Measurements from ENCODE around the gene EME1.

EME1 gene

DNA sequence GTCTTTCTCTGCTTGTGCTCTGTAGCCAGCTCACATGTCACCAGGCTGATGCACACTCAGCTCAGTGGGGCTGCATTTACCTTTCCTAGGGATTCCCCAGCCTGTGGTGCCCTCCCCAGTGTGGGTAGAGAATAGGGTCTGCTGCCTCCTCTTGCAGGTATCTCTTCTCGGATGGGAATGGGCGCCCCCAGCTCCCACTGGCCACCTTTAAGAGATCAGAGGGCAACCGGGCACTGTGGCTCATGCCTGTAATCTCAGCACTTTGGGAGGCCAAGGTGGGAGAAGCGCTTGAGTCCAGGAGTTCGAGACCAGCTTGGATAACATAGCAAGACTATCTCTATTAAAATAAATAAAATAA lies 23.8 kb upstream of the EME1 start:
- Histone ChIP-seq H3K27me3 (ENCODE audit: control insufficient read depth, insufficient read depth, low read length, poor library complexity, severe bottlenecking) (peaks cover 16% of the 10 kb centered on the region), H3K36me3 (ENCODE audit: control insufficient read depth, insufficient read depth, low read length) (peaks cover 3% of the 10 kb centered on the region), H3K27ac (ENCODE audit: insufficient read depth, low read depth, low read length, poor library complexity, severe bottlenecking) (no peak overlapping the region), H3K9me3 (ENCODE audit: control insufficient read depth, low read length) (no peaks in the 10 kb centered on the region), H3K4me1 (ENCODE audit: control insufficient read depth, insufficient read depth, low read length) (peaks cover 18% of the 10 kb centered on the region), H3K4me3 (ENCODE audit: insufficient read depth, low read depth, low read length) (no peak overlapping the region)
- WGBS, 2 experiments: 93 to 94% methylated on average over 4 to 5 of the region's 5 CpGs

DNA sequence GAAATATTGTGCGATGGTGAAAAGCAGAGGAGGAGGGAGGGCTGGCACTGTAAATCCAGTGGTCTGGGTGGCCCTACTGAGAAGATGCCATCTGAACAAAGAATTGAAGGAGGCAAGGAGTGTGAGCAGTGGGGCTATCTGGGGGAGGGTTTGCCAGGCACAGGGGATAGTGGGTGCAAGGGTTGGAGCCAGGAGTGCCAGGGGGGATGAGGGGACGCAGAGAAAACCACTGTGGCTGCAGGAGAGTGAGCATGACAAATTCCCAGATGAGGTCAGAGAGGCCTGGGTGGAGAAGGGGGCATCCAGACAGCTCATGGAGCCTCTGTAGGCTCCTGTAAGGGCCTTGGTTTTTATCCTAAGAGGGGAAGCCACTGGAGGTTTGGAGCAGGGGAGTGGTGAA lies 22.3 kb upstream of the EME1 start:
- peaks cover 8% of the 10 kb centered on the region for H3K36me3 ChIP-seq (ENCODE audit: control insufficient read depth, insufficient read depth, low read length)
- H3K4me3 ChIP-seq (ENCODE audit: insufficient read depth, low read depth, low read length): no peak overlapping the region
- no peak overlapping the region for H3K27ac ChIP-seq (ENCODE audit: insufficient read depth, low read depth, low read length, poor library complexity, severe bottlenecking)
- no peaks in the 10 kb centered on the region for H3K9me3 ChIP-seq (ENCODE audit: control insufficient read depth, low read length)
- 85 to 92% methylated on average over 2 of the region's 2 CpGs for WGBS, 2 experiments
- peaks cover under 1% of the 10 kb centered on the region for H3K27me3 ChIP-seq (ENCODE audit: control insufficient read depth, insufficient read depth, low read length, poor library complexity, severe bottlenecking)
- peaks cover 18% of the 10 kb centered on the region for H3K4me1 ChIP-seq (ENCODE audit: control insufficient read depth, insufficient read depth, low read length)

DNA sequence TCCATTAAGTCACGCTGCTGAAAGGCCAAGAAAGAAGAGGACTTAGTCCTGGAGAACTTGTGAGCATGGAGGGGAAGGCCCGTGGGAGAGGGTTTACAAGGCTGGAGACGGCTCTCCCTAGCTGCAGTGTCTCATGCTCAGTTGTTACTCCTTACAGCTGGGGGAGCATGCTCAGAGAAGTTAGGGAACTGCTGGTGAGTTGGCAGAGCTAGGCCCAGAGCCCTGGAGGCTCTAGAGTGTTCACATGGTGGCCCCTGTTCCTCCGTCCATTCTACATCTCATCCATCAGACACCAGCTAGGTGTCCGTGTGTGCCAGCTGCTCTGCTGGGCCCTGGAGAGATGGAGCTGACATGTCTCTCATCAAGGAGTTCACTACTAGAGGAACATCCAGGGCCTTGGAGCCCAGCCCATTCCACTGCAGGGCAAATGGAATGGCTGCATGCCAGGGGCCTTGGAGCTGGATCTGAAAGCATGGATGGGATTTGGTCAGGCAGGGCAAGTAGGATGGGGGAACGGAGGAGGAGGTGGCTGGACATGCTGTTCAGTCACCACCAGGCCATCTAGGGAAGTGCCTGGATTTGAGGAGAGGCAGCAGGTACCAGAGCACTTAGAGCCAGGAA lies 20.8 kb upstream of the EME1 start:
- Histone ChIP-seq H3K9me3 (ENCODE audit: control insufficient read depth, low read length) (no peaks in the 10 kb centered on the region), H3K4me1 (ENCODE audit: control insufficient read depth, insufficient read depth, low read length) (peaks cover 14% of the 10 kb centered on the region), H3K27me3 (ENCODE audit: control insufficient read depth, insufficient read depth, low read length, poor library complexity, severe bottlenecking) (no peaks in the 10 kb centered on the region), H3K27ac (ENCODE audit: insufficient read depth, low read depth, low read length, poor library complexity, severe bottlenecking) (no peak overlapping the region), H3K36me3 (ENCODE audit: control insufficient read depth, insufficient read depth, low read length) (peaks cover 23% of the 10 kb centered on the region), H3K4me3 (ENCODE audit: insufficient read depth, low read depth, low read length) (no peak overlapping the region)
- WGBS, 2 experiments: 96 to 98% methylated on average over 6 of the region's 6 CpGs

DNA sequence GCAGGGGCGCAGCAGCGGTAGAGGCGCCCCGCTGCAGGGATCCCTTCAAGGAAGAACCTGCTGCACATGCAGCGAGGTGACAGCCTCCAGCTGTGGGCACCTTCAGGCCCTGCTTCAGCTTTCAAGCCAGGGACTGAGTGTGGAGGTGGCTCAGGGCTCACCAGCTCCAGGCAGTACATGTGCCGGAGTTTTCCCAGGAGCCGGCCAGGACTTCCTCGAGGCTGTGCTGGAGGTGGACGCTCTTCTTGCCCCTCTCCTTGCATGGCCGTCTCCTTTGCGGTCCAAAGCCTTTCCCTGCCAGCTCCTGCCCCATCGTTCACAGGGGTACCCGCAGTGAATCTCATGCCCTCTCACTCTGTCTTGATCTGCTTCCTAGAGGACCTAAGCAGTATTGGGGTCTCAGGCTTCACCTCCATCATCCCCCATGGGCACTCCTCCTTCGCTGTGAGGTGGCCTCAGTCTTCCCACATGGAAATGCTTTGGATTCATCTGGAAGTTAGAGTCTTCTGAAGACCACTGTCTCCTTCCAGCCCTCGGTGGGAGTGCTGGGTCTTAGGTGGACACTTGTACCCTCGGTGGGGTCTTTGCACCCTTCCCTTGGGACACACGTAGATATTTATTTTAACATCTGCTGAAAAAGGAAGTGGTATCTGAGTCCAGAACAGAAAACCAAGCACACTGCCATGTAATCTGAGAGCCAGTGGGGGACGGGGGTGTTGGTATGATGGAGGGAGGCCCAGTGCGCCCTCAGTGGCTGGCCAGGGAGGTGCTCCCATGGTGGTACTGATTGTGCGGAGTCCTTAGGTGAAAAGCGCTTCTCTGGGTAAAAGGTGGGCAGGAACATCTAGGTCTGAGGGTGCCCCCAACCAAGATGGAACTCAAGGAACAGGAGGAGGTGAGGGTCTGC lies 20.1 kb upstream of the EME1 start:
- no peak overlapping the region for H3K4me3 ChIP-seq (ENCODE audit: insufficient read depth, low read depth, low read length)
- peaks cover 29% of the 10 kb centered on the region for H3K36me3 ChIP-seq (ENCODE audit: control insufficient read depth, insufficient read depth, low read length)
- 93 to 94% methylated on average over 21 of the region's 21 CpGs for WGBS, 2 experiments

DNA sequence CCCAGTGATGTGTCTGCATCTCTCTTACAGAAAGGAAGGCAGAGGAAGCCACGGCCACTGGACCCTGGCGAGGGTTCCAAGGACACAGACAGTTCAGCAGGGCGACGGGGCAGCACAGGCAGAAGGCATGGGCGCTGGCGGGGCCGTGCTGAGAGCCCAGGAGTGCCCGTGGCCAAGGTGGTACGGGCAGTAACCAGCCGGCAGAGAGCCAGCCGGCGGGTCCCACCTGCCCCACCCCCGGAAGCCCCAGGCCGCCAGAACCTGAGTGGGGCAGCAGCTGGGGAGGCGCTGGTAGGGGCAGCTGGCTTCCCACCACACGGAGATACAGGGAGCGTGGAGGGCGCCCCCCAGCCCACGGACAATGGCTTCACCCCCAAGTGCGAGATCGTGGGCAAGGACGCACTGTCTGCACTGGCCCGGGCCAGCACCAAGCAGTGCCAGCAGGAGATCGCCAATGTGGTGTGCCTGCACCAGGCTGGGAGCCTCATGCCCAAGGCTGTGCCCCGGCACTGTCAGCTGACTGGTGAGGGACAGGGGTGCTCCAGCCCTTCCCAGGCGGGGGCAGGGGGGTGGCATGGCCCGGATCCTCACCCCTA lies 19.3 kb upstream of the EME1 start:
- peaks cover 35% of the 10 kb centered on the region for H3K36me3 ChIP-seq (ENCODE audit: control insufficient read depth, insufficient read depth, low read length)
- H3K27me3 ChIP-seq (ENCODE audit: control insufficient read depth, insufficient read depth, low read length, poor library complexity, severe bottlenecking): no peaks in the 10 kb centered on the region
- H3K27ac ChIP-seq (ENCODE audit: insufficient read depth, low read depth, low read length, poor library complexity, severe bottlenecking): no peak overlapping the region
- 96% methylated on average over 27 of the region's 27 CpGs for WGBS, 2 experiments
- no peaks in the 10 kb centered on the region for H3K9me3 ChIP-seq (ENCODE audit: control insufficient read depth, low read length)
- no peaks in the 10 kb centered on the region for H3K4me1 ChIP-seq (ENCODE audit: control insufficient read depth, insufficient read depth, low read length)
- no peak overlapping the region for H3K4me3 ChIP-seq (ENCODE audit: insufficient read depth, low read depth, low read length)

More for the DNA sequence above, 20.1 kb upstream of the EME1 start:
- Histone ChIP-seq H3K4me1 (ENCODE audit: control insufficient read depth, insufficient read depth, low read length) (peaks cover 6% of the 10 kb centered on the region), H3K27ac (ENCODE audit: insufficient read depth, low read depth, low read length, poor library complexity, severe bottlenecking) (no peak overlapping the region), H3K27me3 (ENCODE audit: control insufficient read depth, insufficient read depth, low read length, poor library complexity, severe bottlenecking) (no peaks in the 10 kb centered on the region), H3K9me3 (ENCODE audit: control insufficient read depth, low read length) (no peaks in the 10 kb centered on the region)

GRCh38 chr17:50354198-50354597 lies 18.8 kb upstream of the EME1 start:
- 96% methylated on average over 15 of the region's 15 CpGs for WGBS, 2 experiments
- no peaks in the 10 kb centered on the region for H3K27me3 ChIP-seq (ENCODE audit: control insufficient read depth, insufficient read depth, low read length, poor library complexity, severe bottlenecking)
- H3K4me1 ChIP-seq (ENCODE audit: control insufficient read depth, insufficient read depth, low read length): no peaks in the 10 kb centered on the region
- H3K9me3 ChIP-seq (ENCODE audit: control insufficient read depth, low read length): no peaks in the 10 kb centered on the region
- no peak overlapping the region for H3K4me3 ChIP-seq (ENCODE audit: insufficient read depth, low read depth, low read length)
- H3K27ac ChIP-seq (ENCODE audit: insufficient read depth, low read depth, low read length, poor library complexity, severe bottlenecking): no peak overlapping the region
- peaks cover 39% of the 10 kb centered on the region for H3K36me3 ChIP-seq (ENCODE audit: control insufficient read depth, insufficient read depth, low read length)

- Histone ChIP-seq H3K27me3 (ENCODE audit: control insufficient read depth, insufficient read depth, low read length, poor library complexity, severe bottlenecking) (no peaks in the 10 kb centered on the region), H3K9me3 (ENCODE audit: control insufficient read depth, low read length) (no peaks in the 10 kb centered on the region), H3K4me1 (ENCODE audit: control insufficient read depth, insufficient read depth, low read length) (no peaks in the 10 kb centered on the region), H3K36me3 (ENCODE audit: control insufficient read depth, insufficient read depth, low read length) (peaks cover 39% of the 10 kb centered on the region), H3K4me3 (ENCODE audit: insufficient read depth, low read depth, low read length) (no peak overlapping the region), H3K27ac (ENCODE audit: insufficient read depth, low read depth, low read length, poor library complexity, severe bottlenecking) (no peak overlapping the region)
- WGBS, 2 experiments: 96 to 97% methylated on average over 13 of the region's 13 CpGs
Measured at GRCh38 chr17:50354776-50355175, 18.3 kb upstream of the EME1 start.

GRCh38 chr17:50355336-50355700 lies 17.7 kb upstream of the EME1 start:
- H3K4me1 ChIP-seq (ENCODE audit: control insufficient read depth, insufficient read depth, low read length): no peaks in the 10 kb centered on the region
- no peaks in the 10 kb centered on the region for H3K9me3 ChIP-seq (ENCODE audit: control insufficient read depth, low read length)
- H3K36me3 ChIP-seq (ENCODE audit: control insufficient read depth, insufficient read depth, low read length): peaks cover 39% of the 10 kb centered on the region
- no peaks in the 10 kb centered on the region for H3K27me3 ChIP-seq (ENCODE audit: control insufficient read depth, insufficient read depth, low read length, poor library complexity, severe bottlenecking)
- no peak overlapping the region for H3K27ac ChIP-seq (ENCODE audit: insufficient read depth, low read depth, low read length, poor library complexity, severe bottlenecking)
- no peak overlapping the region for H3K4me3 ChIP-seq (ENCODE audit: insufficient read depth, low read depth, low read length)
- 93 to 94% methylated on average over 4 of the region's 4 CpGs for WGBS, 2 experiments

DNA sequence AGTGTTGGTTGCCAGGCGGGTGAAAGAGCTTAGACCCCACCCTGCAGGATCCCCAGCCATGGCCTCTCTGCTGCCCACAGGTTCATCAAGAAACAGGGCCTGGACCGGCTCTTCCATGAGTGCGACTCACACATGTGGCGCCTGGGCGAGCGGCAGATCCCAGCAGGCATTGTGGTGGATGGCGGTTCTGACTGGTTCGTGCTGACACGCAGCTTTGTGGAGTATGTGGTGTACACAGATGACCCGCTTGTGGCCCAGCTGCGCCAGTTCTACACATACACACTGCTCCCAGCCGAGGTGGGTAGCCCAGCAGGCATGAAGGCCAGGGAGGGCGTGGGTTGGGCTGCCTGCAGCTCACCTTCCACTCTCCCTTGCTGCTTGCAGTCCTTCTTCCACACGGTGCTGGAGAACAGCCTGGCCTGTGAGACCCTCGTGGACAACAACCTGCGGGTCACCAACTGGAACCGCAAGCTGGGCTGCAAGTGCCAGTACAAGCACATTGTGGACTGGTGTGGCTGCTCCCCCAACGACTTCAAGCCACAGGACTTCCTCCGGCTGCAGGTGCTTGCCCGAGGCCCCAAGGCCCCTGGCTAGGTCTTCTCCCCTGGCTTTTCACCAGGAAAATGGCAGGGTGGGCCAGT lies 17.2 kb upstream of the EME1 start:
- Histone ChIP-seq H3K4me3 (ENCODE audit: insufficient read depth, low read depth, low read length) (no peak overlapping the region), H3K27me3 (ENCODE audit: control insufficient read depth, insufficient read depth, low read length, poor library complexity, severe bottlenecking) (no peaks in the 10 kb centered on the region), H3K9me3 (ENCODE audit: control insufficient read depth, low read length) (no peaks in the 10 kb centered on the region), H3K27ac (ENCODE audit: insufficient read depth, low read depth, low read length, poor library complexity, severe bottlenecking) (no peak overlapping the region), H3K4me1 (ENCODE audit: control insufficient read depth, insufficient read depth, low read length) (no peaks in the 10 kb centered on the region), H3K36me3 (ENCODE audit: control insufficient read depth, insufficient read depth, low read length) (peaks cover 39% of the 10 kb centered on the region)
- 94 to 97% methylated on average over 20 of the region's 20 CpGs for WGBS, 2 experiments

- Histone ChIP-seq H3K4me3 (ENCODE audit: insufficient read depth, low read depth, low read length) (no peak overlapping the region), H3K4me1 (ENCODE audit: control insufficient read depth, insufficient read depth, low read length) (no peaks in the 10 kb centered on the region), H3K27me3 (ENCODE audit: control insufficient read depth, insufficient read depth, low read length, poor library complexity, severe bottlenecking) (no peaks in the 10 kb centered on the region), H3K27ac (ENCODE audit: insufficient read depth, low read depth, low read length, poor library complexity, severe bottlenecking) (no peak overlapping the region), H3K9me3 (ENCODE audit: control insufficient read depth, low read length) (no peaks in the 10 kb centered on the region), H3K36me3 (ENCODE audit: control insufficient read depth, insufficient read depth, low read length) (peaks cover 39% of the 10 kb centered on the region)
- WGBS, 2 experiments: 96 to 97% methylated on average over 12 of the region's 12 CpGs
Measured at GRCh38 chr17:50356418-50356817, 16.6 kb upstream of the EME1 start.

Data from ectodermal cell (in vitro differentiated cells).